BLaER1 (cell line): ENCODE results near the gene RALGPS2.

Source experiments
- H3K27ac ChIP-seq: shearing (Covaris generic); formaldehyde crosslinking; 2 replicates; pipeline ENCODE4 v1.8.1; 2022
- H3K27me3 ChIP-seq: shearing (Covaris generic); formaldehyde crosslinking; 2 replicates; pipeline ENCODE4 v1.8.1; 2022
- H3K36me3 ChIP-seq: shearing (Covaris generic); formaldehyde crosslinking; 2 replicates; pipeline ENCODE4 v1.8.1; 2022
- H3K4me1 ChIP-seq: shearing (Covaris generic); formaldehyde crosslinking; 2 replicates; pipeline ENCODE4 v1.8.1; 2022
- H3K4me2 ChIP-seq: shearing (Covaris generic); formaldehyde crosslinking; 2 replicates; pipeline ENCODE4 v1.8.1; 2022
- H3K4me3 ChIP-seq: shearing (Covaris generic); formaldehyde crosslinking; 2 replicates; pipeline ENCODE4 v1.8.1; 2022
- H3K9ac ChIP-seq: shearing (Covaris generic); formaldehyde crosslinking; 2 replicates; pipeline ENCODE4 v1.8.1; 2022
- H3K9me3 ChIP-seq: shearing (Covaris generic); formaldehyde crosslinking; 2 replicates; pipeline ENCODE4 v1.8.1; 2022
- H4K20me1 ChIP-seq: shearing (Covaris generic); formaldehyde crosslinking; 2 replicates; pipeline ENCODE4 v1.8.1; 2022
- Cebpa-rat ChIP-seq: shearing (Covaris generic); IDR thresholded peaks from 2 replicates; pipeline ENCODE4 v1.8.1; 2022

Gene RALGPS2

GRCh38 chr1:178870944-178871343 is 145.9 kb downstream of the RALGPS2 start, which contains the start of gene ANGPTL1:
ANGPTL1 (minus strand) TSS chr1:178871077; CDS start chr1:178865776, 5,301 bp downstream.
- Histone ChIP-seq H3K9me3 (no peaks in the 10 kb centered on the region), H3K4me1 (no peaks in the 10 kb centered on the region), H3K27ac (no peak within 1 kb of the TSS), H3K27me3 (no peaks in the 10 kb centered on the region), H3K4me3 (no peak within 1 kb of the TSS), H3K9ac (no peak within 1 kb of the TSS), H4K20me1 (no peaks in the 10 kb centered on the region), H3K36me3 (no peaks in the 10 kb centered on the region), H3K4me2 (no peak within 1 kb of the TSS)
- TF ChIP-seq Cebpa-rat = no peak

- no peak for TF ChIP-seq Cebpa-rat
- Histone ChIP-seq H3K4me1 (no peaks in the 10 kb centered on the region), H3K27ac (no peak overlapping the region)
Observed at GRCh38 chr1:178871551-178872320, 146.7 kb downstream of the RALGPS2 start.

GRCh38 chr1:178874966-178875365 is 149.9 kb downstream of the RALGPS2 start:
- Histone ChIP-seq H3K9ac (no peak overlapping the region), H3K27ac (no peak overlapping the region), H3K4me1 (no peaks in the 10 kb centered on the region), H3K4me2 (no peak overlapping the region), H3K9me3 (no peaks in the 10 kb centered on the region), H4K20me1 (no peaks in the 10 kb centered on the region), H3K27me3 (no peaks in the 10 kb centered on the region), H3K36me3 (no peaks in the 10 kb centered on the region), H3K4me3 (no peak overlapping the region)
- TF ChIP-seq Cebpa-rat = no peak

More at GRCh38 chr1:178871551-178872320, 146.7 kb downstream of the RALGPS2 start:
- H3K27me3 ChIP-seq = no peaks in the 10 kb centered on the region
- no peaks in the 10 kb centered on the region for H3K9me3 ChIP-seq
- H3K36me3 ChIP-seq = no peaks in the 10 kb centered on the region
- no peak overlapping the region for H3K4me3 ChIP-seq
- H3K4me2 ChIP-seq = no peak overlapping the region
- H4K20me1 ChIP-seq = no peaks in the 10 kb centered on the region
- no peak overlapping the region for H3K9ac ChIP-seq

- H3K27me3 ChIP-seq = no peaks in the 10 kb centered on the region
- no peaks in the 10 kb centered on the region for H3K4me1 ChIP-seq
- no peaks in the 10 kb centered on the region for H3K9me3 ChIP-seq
- H3K4me3 ChIP-seq = no peak overlapping the region
- H4K20me1 ChIP-seq = no peaks in the 10 kb centered on the region
- H3K9ac ChIP-seq = no peak overlapping the region
- H3K27ac ChIP-seq = no peak overlapping the region
- TF ChIP-seq Cebpa-rat = no peak
- no peak overlapping the region for H3K4me2 ChIP-seq
- no peaks in the 10 kb centered on the region for H3K36me3 ChIP-seq
Observed at GRCh38 chr1:178875936-178876335, 150.9 kb downstream of the RALGPS2 start.

GRCh38 chr1:178877896-178878295 is 152.9 kb downstream of the RALGPS2 start:
- Histone ChIP-seq H3K9me3 (no peaks in the 10 kb centered on the region), H4K20me1 (no peaks in the 10 kb centered on the region), H3K27me3 (no peaks in the 10 kb centered on the region), H3K27ac (no peak overlapping the region), H3K9ac (no peak overlapping the region), H3K4me3 (no peak overlapping the region), H3K4me2 (no peak overlapping the region), H3K4me1 (no peaks in the 10 kb centered on the region), H3K36me3 (no peaks in the 10 kb centered on the region)
- TF ChIP-seq Cebpa-rat = no peak

- H3K27ac ChIP-seq = no peak overlapping the region
- no peak overlapping the region for H3K4me3 ChIP-seq
- H3K9me3 ChIP-seq = no peaks in the 10 kb centered on the region
- H3K27me3 ChIP-seq = no peaks in the 10 kb centered on the region
- no peak overlapping the region for H3K4me2 ChIP-seq
- no peaks in the 10 kb centered on the region for H3K4me1 ChIP-seq
- no peaks in the 10 kb centered on the region for H4K20me1 ChIP-seq
- H3K36me3 ChIP-seq = peaks cover 7% of the 10 kb centered on the region
- no peak overlapping the region for H3K9ac ChIP-seq
- no peak for TF ChIP-seq Cebpa-rat
Observed at GRCh38 chr1:178881950-178882349, 156.9 kb downstream of the RALGPS2 start.

- Histone ChIP-seq H3K4me3 (no peak overlapping the region), H3K4me1 (no peaks in the 10 kb centered on the region), H4K20me1 (no peaks in the 10 kb centered on the region), H3K27ac (no peak overlapping the region), H3K4me2 (no peak overlapping the region), H3K9ac (no peak overlapping the region), H3K9me3 (no peaks in the 10 kb centered on the region), H3K27me3 (no peaks in the 10 kb centered on the region), H3K36me3 (peaks cover 17% of the 10 kb centered on the region)
- no peak for TF ChIP-seq Cebpa-rat
Observed at GRCh38 chr1:178885869-178886268, 160.8 kb downstream of the RALGPS2 start.

GRCh38 chr1:178886551-178886950 is 161.5 kb downstream of the RALGPS2 start:
- Histone ChIP-seq H3K27ac (no peak overlapping the region), H3K9me3 (no peaks in the 10 kb centered on the region), H3K36me3 (peaks cover 17% of the 10 kb centered on the region), H3K4me3 (no peak overlapping the region), H3K4me2 (no peak overlapping the region), H3K4me1 (no peaks in the 10 kb centered on the region), H3K27me3 (no peaks in the 10 kb centered on the region), H4K20me1 (no peaks in the 10 kb centered on the region), H3K9ac (no peak overlapping the region)
- no peak for TF ChIP-seq Cebpa-rat

GRCh38 chr1:178895928-178896327 is 170.9 kb downstream of the RALGPS2 start:
- H3K27me3 ChIP-seq = no peaks in the 10 kb centered on the region
- TF ChIP-seq Cebpa-rat = no peak
- H3K4me3 ChIP-seq = no peak overlapping the region
- no peak overlapping the region for H3K27ac ChIP-seq
- no peaks in the 10 kb centered on the region for H3K4me1 ChIP-seq
- H3K9me3 ChIP-seq = peaks cover 3% of the 10 kb centered on the region; the same call in 1 of the 2 replicates
- no peak overlapping the region for H3K4me2 ChIP-seq
- peaks cover 6% of the 10 kb centered on the region; the same call in 1 of the 2 replicates for H3K36me3 ChIP-seq
- no peak overlapping the region for H3K9ac ChIP-seq
- no peaks in the 10 kb centered on the region for H4K20me1 ChIP-seq

GRCh38 chr1:178898401-178898800 is 173.4 kb downstream of the RALGPS2 start:
- H3K27ac ChIP-seq = no peak overlapping the region
- H3K36me3 ChIP-seq = peaks cover 6% of the 10 kb centered on the region; the same call in 1 of the 2 replicates
- no peak overlapping the region for H3K4me3 ChIP-seq
- no peaks in the 10 kb centered on the region for H4K20me1 ChIP-seq
- no peak overlapping the region for H3K4me2 ChIP-seq
- H3K9me3 ChIP-seq = peaks cover 3% of the 10 kb centered on the region; the same call in 1 of the 2 replicates
- H3K27me3 ChIP-seq = no peaks in the 10 kb centered on the region
- no peak for TF ChIP-seq Cebpa-rat
- no peaks in the 10 kb centered on the region for H3K4me1 ChIP-seq
- H3K9ac ChIP-seq = no peak overlapping the region
